PC-9 (cell line): Measurements from ENCODE around the gene ASIC3. TPM values are rescaled to one million over a fixed set of nuclear protein-coding genes. Genes with fewer than 3 reads are reported as not detected.
A peak's percentile ranks its signal among the peaks of the same experiment; 100 is the strongest.

ENCODE experiments used
- Bru-seq: library from RNA; stranded (reverse); fragments of 400-500 nt; gene quantifications from one replicate; lab custom pipeline; 2021; lab: Mats Ljungman, UMichigan
- BruChase-seq, 2 experiments: library from RNA; stranded (reverse); fragments of 400-500 nt; gene quantifications; one replicate each; lab custom pipeline; 2021; lab: Mats Ljungman, UMichigan
- BruUV-seq: library from RNA; stranded (reverse); fragments of 400-500 nt; replicated peaks from 2 replicates; lab custom pipeline; 2021; lab: Mats Ljungman, UMichigan
- CTCF ChIA-PET: fragments of 300-600 bp; sonication (Branson Sonifier 250); formaldehyde crosslinking; loops from one replicate; lab custom pipeline; 2022; ENCODE audit warnings: antibody characterized with exemption; lab: Charles Lee
- POLR2A ChIA-PET: fragments of 300-600 bp; sonication (Branson Sonifier 250); formaldehyde crosslinking; loops from one replicate; lab custom pipeline; 2022; ENCODE audit warnings: antibody characterized with exemption; ENCODE audit not compliant: unreplicated experiment; lab: Charles Lee
- DNase-seq, 2 experiments: peaks; one replicate each; pipeline versions ENCODE4 v3.0.0 to v3.0.0-alpha.2; 2015 to 2022; ENCODE audit warnings: mixed read lengths in 1 of 2
- H2AFZ ChIP-seq: fragments of 200-600 bp; sonication (generic); 2 replicates; pipeline ENCODE4 v1.8.1; 2017; ENCODE audit warnings: antibody characterized with exemption
- H3F3A ChIP-seq: fragments of 200-600 bp; sonication (generic); 2 replicates; pipeline ENCODE4 v1.8.1; 2017; ENCODE audit warnings: antibody characterized with exemption, mild to moderate bottlenecking, low read depth; ENCODE audit not compliant: insufficient read depth
- H3K27ac ChIP-seq: fragments of 200-600 bp; sonication (generic); 2 replicates; pipeline ENCODE4 v1.6.1; 2016; ENCODE audit warnings: mixed run types
- H3K27me3 ChIP-seq: fragments of 200-600 bp; sonication (generic); 2 replicates; pipeline ENCODE4 v1.6.1; 2016; ENCODE audit warnings: low read depth, mixed run types; ENCODE audit not compliant: insufficient read depth
- H3K36me3 ChIP-seq: fragments of 200-600 bp; sonication (generic); 2 replicates; pipeline ENCODE4 v1.6.1; 2016; ENCODE audit warnings: low read depth, mixed run types
- H3K4me1 ChIP-seq: fragments of 200-600 bp; sonication (generic); replicated peaks from 2 replicates; pipeline ENCODE4 v1.6.1; 2016; ENCODE audit warnings: mixed run types; ENCODE audit not compliant: insufficient read depth
- H3K4me2 ChIP-seq: fragments of 200-600 bp; sonication (generic); 2 replicates; pipeline ENCODE4 v1.6.1; 2017; ENCODE audit warnings: mixed run types
- H3K4me3 ChIP-seq: fragments of 200-600 bp; sonication (generic); 2 replicates; pipeline ENCODE4 v1.6.1; 2016; ENCODE audit warnings: mixed run types
- H3K79me2 ChIP-seq: fragments of 200-600 bp; sonication (generic); 2 replicates; pipeline ENCODE4 v1.6.1; 2017; ENCODE audit warnings: low read depth, mixed run types
- H3K9me2 ChIP-seq: fragments of 200-600 bp; sonication (generic); 2 replicates; pipeline ENCODE4 v1.8.1; 2017; ENCODE audit warnings: mild to moderate bottlenecking; ENCODE audit not compliant: insufficient read depth
- H3K9me3 ChIP-seq: fragments of 200-600 bp; sonication (generic); 2 replicates; pipeline ENCODE4 v1.8.1; 2016; ENCODE audit warnings: low read depth; ENCODE audit not compliant: insufficient read depth
- H4K20me1 ChIP-seq: fragments of 200-600 bp; sonication (generic); 2 replicates; pipeline ENCODE4 v1.8.1; 2017; ENCODE audit not compliant: insufficient read depth
- EZH2 ChIP-seq: fragments of 200-600 bp; sonication (generic); IDR thresholded peaks from 2 replicates; pipeline ENCODE4 v1.8.0; 2017; ENCODE audit warnings: antibody characterized with exemption, low read depth
- intact Hi-C: fragments of 100-400 bp; cut with micrococcal nuclease; formaldehyde crosslinking; loops from one replicate; pipeline ENCODE4 v1.10.0; 2022; ENCODE audit not compliant: unreplicated experiment
- long read RNA-seq: library from polyadenylated mRNA; stranded (forward); transcript quantifications from one replicate; pipeline ENCODE4 v2.0.0, GENCODE V29; 2022
- total RNA-seq: library from RNA; stranded (reverse); gene quantifications from 2 replicates; pipeline ENCODE4 v1.2.3, GENCODE V29; 2021
- TF ChIP-seq, protein P1 (sequence below): fragments of 200-600 bp; sonication (generic); conservative IDR thresholded peaks from 2 replicates; pipeline ENCODE4 v1.6.1; 2017; ENCODE audit warnings: mixed run types, antibody characterized with exemption, mild to moderate bottlenecking, moderate library complexity

ASIC3 gene
- total RNA-seq (7.6 and 10.5 TPM in 2 replicates), Bru-seq, nascent RNA (percentile 40 among the genes with signal in this experiment), BruChase-seq, experiment 1, labeled RNA remaining after a 2-hour chase (percentile 49 among the genes with signal in this experiment), BruChase-seq, experiment 2, labeled RNA remaining after a 6-hour chase (percentile 82 among the genes with signal in this experiment)
- long read RNA-seq, partial matches to known transcripts, result 3 of 7 reads
- long read RNA-seq, other reads (novel, unspliced or antisense), result 3 of 7 reads

DNA sequence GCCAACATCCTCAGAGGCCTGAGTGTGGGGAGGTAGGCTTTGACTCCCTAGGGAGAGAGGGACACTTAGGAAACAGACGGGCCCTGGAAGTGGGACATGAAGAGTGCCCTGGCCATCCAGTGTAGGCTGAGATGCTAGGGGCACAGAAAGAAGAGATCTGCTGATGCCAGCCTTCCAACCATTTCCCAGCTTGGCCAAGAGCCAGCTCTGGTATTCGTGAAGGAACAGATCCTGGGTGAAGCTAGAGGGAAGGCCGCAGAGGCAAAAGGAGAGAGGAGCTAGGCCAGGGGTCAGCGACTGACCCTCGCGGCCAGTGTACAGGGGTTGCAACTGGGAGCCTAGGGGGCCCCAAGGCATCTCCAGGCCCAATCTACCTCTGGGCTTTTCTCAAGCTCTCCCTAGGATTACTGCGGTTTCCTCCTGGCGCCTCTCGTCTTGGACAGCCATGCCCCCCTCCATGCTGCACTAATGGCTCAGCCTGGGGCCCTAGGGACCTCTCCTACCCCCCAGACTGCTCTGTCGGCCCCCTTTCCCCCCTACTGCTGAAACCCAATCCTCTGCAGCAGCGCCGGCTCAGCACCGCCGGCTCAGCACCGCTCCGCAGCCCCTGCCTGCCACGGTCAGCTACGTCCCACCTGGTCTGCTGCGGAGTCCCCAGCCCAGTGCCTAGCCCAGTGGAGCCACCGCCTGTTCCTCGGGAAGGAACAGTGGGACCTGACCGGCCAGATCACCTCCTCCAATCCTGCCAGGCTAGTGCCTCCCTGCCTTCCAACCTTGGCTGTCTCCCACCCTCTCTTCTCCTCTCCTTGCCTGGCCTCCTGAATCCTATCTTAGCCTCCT is at the start of gene ASIC3:
TSS of gene ASIC3 (plus strand) at position 556 of the 840 bp plus-strand sequence. CDS start 355 bp downstream, outside the sequence.
- Histone ChIP-seq H3K9me2 (no peaks in the 10 kb centered on the region), H3K9me3 (no peaks in the 10 kb centered on the region)
- no TSS peak for BruUV-seq

DNA sequence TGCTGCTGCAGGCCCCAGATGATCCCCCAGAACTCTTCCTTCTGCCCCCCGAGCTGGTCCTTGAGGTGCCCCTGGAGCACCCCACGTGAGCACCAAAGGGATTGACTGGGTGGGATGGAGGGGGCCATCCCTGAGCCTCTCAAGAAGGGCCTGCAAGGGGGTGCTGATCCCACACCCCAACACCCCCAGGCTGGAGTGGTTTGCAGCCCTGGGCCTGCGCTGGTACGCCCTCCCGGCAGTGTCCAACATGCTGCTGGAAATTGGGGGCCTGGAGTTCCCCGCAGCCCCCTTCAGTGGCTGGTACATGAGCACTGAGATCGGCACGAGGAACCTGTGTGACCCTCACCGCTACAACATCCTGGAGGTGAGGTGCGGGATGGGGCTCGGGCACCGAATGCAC is 49.3 kb upstream of the ASIC3 start:
- Histone ChIP-seq H3K27me3 (peaks cover 11% of the 10 kb centered on the region; the same call in 1 of the 2 replicates), H3K27ac (no peak overlapping the region), H2AFZ (no peak overlapping the region), H3K9me2 (no peaks in the 10 kb centered on the region), H3K4me3 (no peak overlapping the region), H3K9me3 (no peaks in the 10 kb centered on the region), H3K4me2 (no peak overlapping the region), H3K79me2 (no peaks in the 10 kb centered on the region), H4K20me1 (no peaks in the 10 kb centered on the region), H3K36me3 (no peaks in the 10 kb centered on the region), H3K4me1 (peaks cover 10% of the 10 kb centered on the region), H3F3A (peaks cover 20% of the 10 kb centered on the region)
- peak in 1 of 2 experiments; percentile 31 for DNase-seq
- BruUV-seq, result no TSS peak
- POLR2A ChIA-PET, result no interaction called here
- TF ChIP-seq, protein P1, sequence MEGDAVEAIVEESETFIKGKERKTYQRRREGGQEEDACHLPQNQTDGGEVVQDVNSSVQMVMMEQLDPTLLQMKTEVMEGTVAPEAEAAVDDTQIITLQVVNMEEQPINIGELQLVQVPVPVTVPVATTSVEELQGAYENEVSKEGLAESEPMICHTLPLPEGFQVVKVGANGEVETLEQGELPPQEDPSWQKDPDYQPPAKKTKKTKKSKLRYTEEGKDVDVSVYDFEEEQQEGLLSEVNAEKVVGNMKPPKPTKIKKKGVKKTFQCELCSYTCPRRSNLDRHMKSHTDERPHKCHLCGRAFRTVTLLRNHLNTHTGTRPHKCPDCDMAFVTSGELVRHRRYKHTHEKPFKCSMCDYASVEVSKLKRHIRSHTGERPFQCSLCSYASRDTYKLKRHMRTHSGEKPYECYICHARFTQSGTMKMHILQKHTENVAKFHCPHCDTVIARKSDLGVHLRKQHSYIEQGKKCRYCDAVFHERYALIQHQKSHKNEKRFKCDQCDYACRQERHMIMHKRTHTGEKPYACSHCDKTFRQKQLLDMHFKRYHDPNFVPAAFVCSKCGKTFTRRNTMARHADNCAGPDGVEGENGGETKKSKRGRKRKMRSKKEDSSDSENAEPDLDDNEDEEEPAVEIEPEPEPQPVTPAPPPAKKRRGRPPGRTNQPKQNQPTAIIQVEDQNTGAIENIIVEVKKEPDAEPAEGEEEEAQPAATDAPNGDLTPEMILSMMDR, result no peak
- no peak for TF ChIP-seq EZH2
- intact Hi-C loops, result no loop called here
- CTCF ChIA-PET, result no interaction called here

More for the DNA sequence above, at the start of gene ASIC3:
- Histone ChIP-seq H3K36me3 (no peaks in the 10 kb centered on the region), H3K27ac (no peak within 1 kb of the TSS), H2AFZ (no peak within 1 kb of the TSS), H3F3A (peaks cover 18% of the 10 kb centered on the region; the same call in 1 of the 2 replicates), H3K27me3 (no peaks in the 10 kb centered on the region), H3K4me1 (peaks cover 18% of the 10 kb centered on the region), H3K4me2 (peak within 1 kb of the TSS; percentile 40), H3K4me3 (no peak within 1 kb of the TSS), H3K79me2 (no peaks in the 10 kb centered on the region), H4K20me1 (no peaks in the 10 kb centered on the region)
- DNase-seq, result no peak
- ChIA-PET CTCF (interaction anchor here (0.7 kb wide), 1 partner anchor 308 kb away, joined by 17 read pairs; no protein-coding TSS in a partner anchor), POLR2A (no interaction called here)
- intact Hi-C loops, result no loop called here
- TF ChIP-seq, protein P1, result no peak
- no peak for TF ChIP-seq EZH2

DNA sequence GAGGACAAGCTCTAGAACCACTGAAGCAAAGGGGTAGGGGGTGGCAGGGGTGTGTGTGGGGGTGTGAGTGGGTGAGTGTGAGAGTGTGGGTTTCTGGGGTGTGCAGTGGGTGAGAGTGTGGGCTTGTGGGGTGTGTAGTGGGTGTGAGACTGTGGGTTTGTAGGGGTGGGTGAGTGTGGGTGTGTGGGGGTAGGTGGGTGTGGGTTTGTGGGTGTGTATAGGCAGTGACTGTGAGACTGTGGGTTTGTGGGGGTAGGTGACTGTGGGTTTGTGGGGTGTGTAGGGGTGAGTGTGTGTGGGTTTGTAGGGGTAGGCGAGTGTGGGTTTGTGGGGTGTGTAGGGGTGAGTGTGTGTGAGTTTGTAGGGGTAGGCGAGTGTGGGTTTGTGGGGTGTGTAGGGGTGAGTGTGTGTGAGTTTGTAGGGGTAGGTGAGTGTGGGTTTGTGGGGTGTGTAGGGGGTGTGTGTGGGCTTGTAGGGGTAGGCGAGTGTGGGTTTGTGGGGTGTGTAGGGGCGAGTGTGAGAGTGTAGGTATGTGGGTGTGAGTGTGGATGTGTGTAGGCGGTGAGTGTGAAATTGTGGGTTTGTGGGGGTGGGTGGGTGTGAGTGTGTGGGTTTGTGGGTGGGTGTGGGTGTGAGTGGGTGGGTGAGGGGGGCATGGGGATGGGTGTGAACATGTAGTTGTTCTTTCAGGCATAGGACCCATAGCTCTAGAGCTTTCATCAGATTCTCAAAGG is 48.7 kb upstream of the ASIC3 start:
- ChIA-PET CTCF (no interaction called here), POLR2A (no interaction called here)
- Histone ChIP-seq H3K4me1 (peaks cover 14% of the 10 kb centered on the region), H2AFZ (no peak overlapping the region), H3K36me3 (no peaks in the 10 kb centered on the region), H3K9me3 (no peaks in the 10 kb centered on the region), H4K20me1 (no peaks in the 10 kb centered on the region), H3K9me2 (no peaks in the 10 kb centered on the region), H3K4me2 (no peak overlapping the region), H3K27ac (no peak overlapping the region), H3K27me3 (peaks cover 11% of the 10 kb centered on the region; the same call in 1 of the 2 replicates), H3F3A (peaks cover 19% of the 10 kb centered on the region), H3K79me2 (no peaks in the 10 kb centered on the region), H3K4me3 (no peak overlapping the region)
- no peak for DNase-seq
- no peak for TF ChIP-seq EZH2
- TF ChIP-seq, protein P1, result no peak
- BruUV-seq, result no TSS peak
- intact Hi-C loops, result no loop called here
